HK-2 (cell line): ENCODE data around the gene NFKBIL1.
"Not testable (repeated sequence)": the region's sequence is repeated elsewhere in the genome, so short reads cannot be mapped to it uniquely, and the experiment has no call there.

Experiments
- DNase-seq: peaks from one replicate; pipeline ENCODE4 v3.0.0-alpha.2; 2018; ENCODE audit not compliant: unreplicated experiment

NFKBIL1 gene

DNA sequence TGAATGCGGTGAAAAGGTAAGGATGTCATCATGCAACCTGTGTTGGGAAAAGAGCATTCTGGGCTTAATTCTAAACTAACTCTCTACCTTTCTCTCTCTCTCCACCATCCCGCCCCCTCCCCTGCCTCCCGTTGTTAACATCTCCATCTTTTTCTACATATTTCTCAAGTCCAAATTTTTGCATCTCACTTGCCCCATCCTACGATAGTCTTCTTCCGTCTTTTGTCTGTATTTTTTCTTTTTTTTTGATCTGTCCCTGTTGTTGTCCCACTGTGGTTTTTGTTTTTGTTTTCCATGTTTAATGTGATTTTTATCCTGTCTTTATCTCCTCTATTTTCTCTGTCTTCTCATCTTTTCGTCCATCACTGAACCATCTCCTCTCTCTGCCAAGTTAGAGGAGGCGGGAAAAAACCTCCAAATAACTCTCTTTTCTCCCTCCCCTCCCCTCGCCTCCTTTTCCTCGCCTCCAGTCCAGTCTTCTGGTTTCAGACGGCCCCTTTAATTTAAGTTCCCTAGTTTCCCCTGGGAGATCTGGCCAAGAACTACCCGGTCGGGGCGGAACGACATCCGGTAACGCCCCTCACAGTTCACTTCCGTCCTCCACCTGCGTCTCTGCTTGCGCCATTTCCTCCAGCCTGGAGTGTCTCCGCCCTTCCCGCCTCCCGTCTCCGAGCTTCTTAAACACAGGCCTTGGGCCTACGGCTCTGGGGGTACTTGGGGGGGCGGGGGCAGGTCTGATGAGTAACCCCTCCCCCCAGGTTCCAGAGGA is at the start of gene NFKBIL1:
Gene NFKBIL1, plus strand, starts transcription at position 651 of the 769 bp plus-strand sequence. Its CDS starts 87 bp downstream, at position 738.
- peak; percentile 95 for DNase-seq

GRCh38 chr6:31498748-31499147 is 48.7 kb upstream of the NFKBIL1 start:
- peak; percentile 30 for DNase-seq

GRCh38 chr6:31499648-31500047 is 47.8 kb upstream of the NFKBIL1 start:
- not testable (repeated sequence) for DNase-seq

- no peak for DNase-seq
Observed at GRCh38 chr6:31502586-31502985, 44.8 kb upstream of the NFKBIL1 start.

- DNase-seq, result not testable (repeated sequence)
Observed at GRCh38 chr6:31509036-31509435, 38.4 kb upstream of the NFKBIL1 start.

- DNase-seq, result no peak
Observed at GRCh38 chr6:31510007-31510406, 37.4 kb upstream of the NFKBIL1 start.

GRCh38 chr6:31513456-31514165 is 33.8 kb upstream of the NFKBIL1 start:
- no peak for DNase-seq

GRCh38 chr6:31521835-31522234 is 25.6 kb upstream of the NFKBIL1 start:
- no peak for DNase-seq

GRCh38 chr6:31525553-31525931 is 21.9 kb upstream of the NFKBIL1 start:
- DNase-seq, result no peak

- no peak for DNase-seq
Observed at GRCh38 chr6:31525932-31526591, 21.3 kb upstream of the NFKBIL1 start.

GRCh38 chr6:31528307-31528777 is 19.1 kb upstream of the NFKBIL1 start:
- no peak for DNase-seq

DNA sequence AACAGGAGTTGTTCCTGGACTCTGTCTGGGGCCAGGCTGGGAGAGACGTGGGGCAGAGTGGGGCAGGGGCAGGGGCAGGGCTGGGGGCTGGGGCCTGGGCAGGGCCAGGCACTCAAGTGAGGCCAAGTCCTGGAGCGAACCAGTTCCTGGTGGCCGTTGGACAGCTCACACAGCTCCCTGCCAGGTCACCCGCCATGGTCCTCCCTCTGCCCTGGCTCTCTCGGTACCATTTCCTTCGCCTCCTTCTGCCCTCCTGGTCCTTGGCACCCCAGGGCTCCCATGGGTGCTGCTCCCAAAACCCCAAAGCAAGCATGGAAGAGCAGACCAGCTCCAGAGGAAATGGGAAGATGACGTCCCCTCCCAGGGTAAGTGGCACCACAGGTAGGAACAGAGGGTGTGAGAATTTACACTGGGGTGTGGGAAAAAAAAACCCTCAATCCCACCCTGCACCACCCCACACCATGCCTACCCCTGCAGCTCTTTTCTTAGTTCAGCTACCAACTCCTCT is 18.5 kb upstream of the NFKBIL1 start, which contains the start of gene MCCD1:
Gene MCCD1, plus strand, starts transcription at position 142 of the 508 bp plus-strand sequence. Its CDS starts 53 bp downstream, at position 195.
- peak; percentile 29 for DNase-seq

GRCh38 chr6:31529329-31530150 is 17.9 kb upstream of the NFKBIL1 start:
- peak; percentile 33 for DNase-seq

GRCh38 chr6:31530659-31531058 is 16.7 kb upstream of the NFKBIL1 start:
- no peak for DNase-seq

DNA sequence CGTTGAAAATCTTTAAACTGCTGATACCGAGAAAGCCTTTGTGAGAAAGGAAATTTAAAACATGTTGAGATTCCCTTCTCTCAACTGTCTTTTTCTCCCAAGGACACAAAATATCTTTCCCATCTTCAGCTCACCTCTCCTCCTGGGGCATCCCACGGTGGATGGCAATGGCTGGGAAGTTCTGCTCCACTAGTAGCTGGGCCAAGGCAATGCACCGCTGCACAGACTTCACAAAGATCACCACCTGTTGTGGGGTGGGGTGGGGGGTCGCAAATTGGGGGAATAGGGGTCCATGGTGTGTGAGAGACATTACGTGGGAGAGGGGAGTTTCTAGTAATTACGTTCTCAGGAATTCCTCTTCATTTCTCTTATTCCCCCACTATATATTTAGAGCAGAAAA is 16.2 kb upstream of the NFKBIL1 start:
- no peak for DNase-seq

GRCh38 chr6:31531771-31532643 is 15.4 kb upstream of the NFKBIL1 start:
- no peak for DNase-seq

DNA sequence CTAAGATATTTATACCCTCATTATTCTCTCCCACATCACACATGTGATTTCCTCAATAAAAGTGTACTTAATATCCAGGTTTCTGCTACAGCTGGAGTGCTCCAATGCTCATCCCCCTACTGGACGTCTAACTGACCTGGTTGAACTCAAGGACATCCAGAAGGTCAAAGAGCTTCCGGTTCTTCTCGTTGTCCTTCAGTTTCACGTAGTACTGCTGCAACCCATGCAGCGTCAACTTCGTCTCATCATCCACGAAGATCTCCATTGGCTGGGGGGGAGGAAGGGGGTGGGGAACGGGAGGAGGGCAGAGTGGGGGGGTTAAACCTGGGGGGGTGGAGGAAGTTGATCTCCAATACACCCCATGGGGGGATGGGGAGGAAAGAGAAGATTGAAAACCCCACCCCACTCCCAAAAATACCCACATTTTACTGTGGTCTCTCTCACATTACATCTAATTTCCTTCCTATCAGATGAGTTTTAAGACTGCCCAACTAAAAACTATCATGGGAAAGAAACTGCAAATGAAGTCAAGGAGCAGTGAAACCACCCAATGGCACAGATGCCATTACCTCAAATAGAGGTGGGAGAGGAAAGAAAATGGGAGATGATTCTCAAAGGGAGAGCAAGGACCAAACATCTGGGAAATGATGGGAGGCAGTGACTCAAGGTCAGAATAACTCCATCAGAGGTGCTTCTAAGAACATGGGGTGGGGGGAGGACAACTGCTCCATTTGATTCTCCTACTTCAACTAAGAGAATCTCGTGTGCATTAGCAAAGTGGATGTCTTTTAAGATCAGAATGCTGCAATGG is 14.6 kb upstream of the NFKBIL1 start:
- no peak for DNase-seq

- DNase-seq, result no peak
Observed at GRCh38 chr6:31533455-31533841, 14.0 kb upstream of the NFKBIL1 start.

GRCh38 chr6:31534011-31534410 is 13.4 kb upstream of the NFKBIL1 start:
- no peak for DNase-seq
